ENCODE results near the gene OAS3.

Gene OAS3

DNA sequence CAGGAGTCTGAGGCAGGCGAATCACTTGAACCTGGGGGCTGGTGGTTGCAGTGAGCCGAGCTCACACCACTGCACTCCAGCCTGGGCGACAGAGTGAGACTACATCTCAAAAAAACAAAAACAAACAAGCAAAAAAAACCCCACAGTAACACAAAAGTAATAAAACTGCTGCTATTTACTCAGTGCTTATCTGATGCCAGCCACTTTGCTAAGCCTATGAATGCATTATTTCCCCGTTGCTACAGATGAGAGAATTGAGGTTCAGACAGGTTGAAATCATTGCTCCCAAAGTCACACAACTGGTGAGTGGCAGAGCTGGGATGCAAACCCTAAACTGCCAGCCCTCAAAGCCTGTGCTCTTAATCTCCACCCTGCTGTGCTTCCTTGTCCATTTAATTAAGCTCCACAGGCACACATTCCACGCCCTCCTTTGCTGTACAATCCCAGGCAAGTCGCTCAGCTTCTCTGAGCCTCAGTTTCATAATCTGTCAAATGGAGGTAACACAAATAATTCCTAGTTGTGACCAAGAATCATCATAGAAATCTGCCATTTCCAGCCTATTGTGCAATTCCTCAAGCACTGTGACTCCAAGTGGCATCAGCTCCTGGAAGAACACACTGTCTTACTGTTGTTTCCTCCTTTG lies 5.7 kb upstream of the OAS3 start:
- no peak overlapping the region for H3K23ac ChIP-seq (ENCODE audit: low read length)
- WGBS (ENCODE audit: extremely low coverage, insufficient coverage, insufficient read length) = no CpG with 5 or more reads among the region's 6 CpGs
- peaks cover 3% of the 10 kb centered on the region for H3K9me3 ChIP-seq (ENCODE audit: insufficient read depth, low read depth, low read length)
- no peaks in the 10 kb centered on the region for H3K79me1 ChIP-seq (ENCODE audit: low read length)
- H3K4ac ChIP-seq (ENCODE audit: low read depth, low read length) = no peak overlapping the region
- no peak overlapping the region for H2AK5ac ChIP-seq (ENCODE audit: low read length)
- no peak overlapping the region for H2BK5ac ChIP-seq (ENCODE audit: low read depth, low read length, poor library complexity)
- no peak overlapping the region for H2BK12ac ChIP-seq (ENCODE audit: low read length)
- H3K9ac ChIP-seq (ENCODE audit: low read length) = no peak overlapping the region
- H2BK120ac ChIP-seq (ENCODE audit: insufficient read depth, low read length, poor library complexity) = no peak overlapping the region
- H4K12ac ChIP-seq (ENCODE audit: low read depth, low read length) = no peak overlapping the region
- H4K8ac ChIP-seq (ENCODE audit: low read depth, low read length) = no peak overlapping the region
- H3K18ac ChIP-seq (ENCODE audit: low read length) = no peak overlapping the region
- H3K27ac ChIP-seq (ENCODE audit: low read depth, low read length) = no peak overlapping the region
- no peaks in the 10 kb centered on the region for H3K79me2 ChIP-seq (ENCODE audit: control insufficient read depth, insufficient read depth, low read length, poor library complexity)
- H2AFZ ChIP-seq (ENCODE audit: insufficient read depth, low read length, poor library complexity) = no peak overlapping the region
- DNase-seq = no peak
- peaks cover 0 to 3% of the 10 kb centered on the region in 2 experiments for H3K36me3 ChIP-seq (ENCODE audit: control insufficient read depth in 1 of 2, insufficient read depth in 2 of 2, low read length in 2 of 2)
- no peaks in the 10 kb centered on the region for H3K27me3 ChIP-seq (ENCODE audit: insufficient read depth, low read length)
- no peak overlapping the region for H3K14ac ChIP-seq (ENCODE audit: low read length)
- no peaks in the 10 kb centered on the region for H3K4me1 ChIP-seq (ENCODE audit: control insufficient read depth in 1 of 2, insufficient read depth in 2 of 2, low read length in 2 of 2)
- no peak overlapping the region for H3K4me2 ChIP-seq (ENCODE audit: low read length)
- no peak overlapping the region for H3K4me3 ChIP-seq (ENCODE audit: low read depth, low read length)
- no peak overlapping the region for H4K91ac ChIP-seq (ENCODE audit: low read depth, low read length)

DNA sequence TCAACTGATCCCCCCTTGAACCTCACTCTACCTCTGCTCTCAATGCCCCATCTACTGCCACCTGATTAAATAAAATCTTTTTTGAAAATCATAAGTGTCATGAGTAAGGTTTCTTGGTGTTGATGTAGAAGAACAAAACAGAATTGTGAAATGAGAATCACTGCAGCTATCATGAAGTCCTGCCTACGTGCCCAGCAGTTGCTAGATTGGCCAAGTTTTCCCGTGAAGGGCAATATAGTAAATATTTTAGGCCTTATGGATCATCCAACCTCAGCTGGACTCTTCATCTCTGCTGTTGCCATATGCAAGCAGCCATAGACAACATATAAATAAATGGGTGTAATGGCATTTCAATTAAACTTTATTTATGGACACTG lies 5.2 kb upstream of the OAS3 start:
- no peak overlapping the region for H2AFZ ChIP-seq (ENCODE audit: insufficient read depth, low read length, poor library complexity)
- no peak overlapping the region for H2AK5ac ChIP-seq (ENCODE audit: low read length)
- H2BK12ac ChIP-seq (ENCODE audit: low read length) = no peak overlapping the region
- H3K23ac ChIP-seq (ENCODE audit: low read length) = no peak overlapping the region
- WGBS (ENCODE audit: extremely low coverage, insufficient coverage, insufficient read length) = no CpG with 5 or more reads among the region's 2 CpGs
- DNase-seq = no peak
- H3K79me2 ChIP-seq (ENCODE audit: control insufficient read depth, insufficient read depth, low read length, poor library complexity) = no peaks in the 10 kb centered on the region
- no peak overlapping the region for H3K4me3 ChIP-seq (ENCODE audit: low read depth, low read length)
- H3K27ac ChIP-seq (ENCODE audit: low read depth, low read length) = no peak overlapping the region
- no peak overlapping the region for H3K4ac ChIP-seq (ENCODE audit: low read depth, low read length)
- H2BK120ac ChIP-seq (ENCODE audit: insufficient read depth, low read length, poor library complexity) = no peak overlapping the region
- no peak overlapping the region for H3K18ac ChIP-seq (ENCODE audit: low read length)
- no peak overlapping the region for H3K9ac ChIP-seq (ENCODE audit: low read length)
- H3K4me2 ChIP-seq (ENCODE audit: low read length) = no peak overlapping the region
- H3K9me3 ChIP-seq (ENCODE audit: insufficient read depth, low read depth, low read length) = peaks cover 3% of the 10 kb centered on the region
- no peaks in the 10 kb centered on the region for H3K4me1 ChIP-seq (ENCODE audit: control insufficient read depth in 1 of 2, insufficient read depth in 2 of 2, low read length in 2 of 2)
- no peak overlapping the region for H2BK5ac ChIP-seq (ENCODE audit: low read depth, low read length, poor library complexity)
- H3K79me1 ChIP-seq (ENCODE audit: low read length) = no peaks in the 10 kb centered on the region
- H4K12ac ChIP-seq (ENCODE audit: low read depth, low read length) = no peak overlapping the region
- H4K91ac ChIP-seq (ENCODE audit: low read depth, low read length) = no peak overlapping the region
- peaks cover 0 to 3% of the 10 kb centered on the region in 2 experiments for H3K36me3 ChIP-seq (ENCODE audit: control insufficient read depth in 1 of 2, insufficient read depth in 2 of 2, low read length in 2 of 2)
- H3K14ac ChIP-seq (ENCODE audit: low read length) = no peak overlapping the region
- no peaks in the 10 kb centered on the region for H3K27me3 ChIP-seq (ENCODE audit: insufficient read depth, low read length)
- H4K8ac ChIP-seq (ENCODE audit: low read depth, low read length) = no peak overlapping the region

DNA sequence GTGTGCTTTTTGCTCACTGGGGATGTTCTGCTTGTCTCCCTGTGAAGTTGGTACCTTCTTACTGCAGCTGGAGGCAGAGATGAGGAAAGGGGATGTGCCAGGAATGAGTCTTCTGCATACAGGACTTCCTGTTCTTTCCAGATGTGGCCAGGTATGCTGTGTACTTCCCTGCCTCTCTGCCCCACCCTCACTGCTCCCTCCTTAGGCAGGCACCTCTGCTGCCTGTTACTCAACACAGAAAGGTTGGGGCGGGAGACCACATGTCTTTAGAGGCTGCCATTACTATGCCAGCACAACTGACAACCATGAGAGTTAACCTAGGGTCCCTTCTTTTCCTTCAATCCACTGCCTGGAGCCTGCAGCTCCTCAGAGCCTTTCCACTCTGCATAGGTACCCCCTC lies 2.0 kb upstream of the OAS3 start:
- Histone ChIP-seq H4K91ac (ENCODE audit: low read depth, low read length) (no peak overlapping the region), H3K18ac (ENCODE audit: low read length) (no peak overlapping the region), H3K14ac (ENCODE audit: low read length) (no peak overlapping the region), H3K36me3 (ENCODE audit: control insufficient read depth in 1 of 2, insufficient read depth in 2 of 2, low read length in 2 of 2) (no peaks in the 10 kb centered on the region), H3K23ac (ENCODE audit: low read length) (no peak overlapping the region), H2AK5ac (ENCODE audit: low read length) (no peak overlapping the region), H3K9me3 (ENCODE audit: insufficient read depth, low read depth, low read length) (no peaks in the 10 kb centered on the region), H3K4ac (ENCODE audit: low read depth, low read length) (no peak overlapping the region), H2BK12ac (ENCODE audit: low read length) (no peak overlapping the region), H3K79me1 (ENCODE audit: low read length) (no peaks in the 10 kb centered on the region), H2BK5ac (ENCODE audit: low read depth, low read length, poor library complexity) (no peak overlapping the region), H2AFZ (ENCODE audit: insufficient read depth, low read length, poor library complexity) (no peak overlapping the region), H3K4me2 (ENCODE audit: low read length) (no peak overlapping the region), H2BK120ac (ENCODE audit: insufficient read depth, low read length, poor library complexity) (no peak overlapping the region), H3K27ac (ENCODE audit: low read depth, low read length) (no peak overlapping the region), H4K8ac (ENCODE audit: low read depth, low read length) (no peak overlapping the region), H4K12ac (ENCODE audit: low read depth, low read length) (no peak overlapping the region), H3K9ac (ENCODE audit: low read length) (no peak overlapping the region), H3K4me1 (ENCODE audit: control insufficient read depth in 1 of 2, insufficient read depth in 2 of 2, low read length in 2 of 2) (no peaks in the 10 kb centered on the region), H3K4me3 (ENCODE audit: low read depth, low read length) (no peak overlapping the region), H3K27me3 (ENCODE audit: insufficient read depth, low read length) (peaks cover 4% of the 10 kb centered on the region), H3K79me2 (ENCODE audit: control insufficient read depth, insufficient read depth, low read length, poor library complexity) (no peaks in the 10 kb centered on the region)
- WGBS (ENCODE audit: extremely low coverage, insufficient coverage, insufficient read length) = no CpG with 5 or more reads among the region's 1 CpG
- DNase-seq = no peak

DNA sequence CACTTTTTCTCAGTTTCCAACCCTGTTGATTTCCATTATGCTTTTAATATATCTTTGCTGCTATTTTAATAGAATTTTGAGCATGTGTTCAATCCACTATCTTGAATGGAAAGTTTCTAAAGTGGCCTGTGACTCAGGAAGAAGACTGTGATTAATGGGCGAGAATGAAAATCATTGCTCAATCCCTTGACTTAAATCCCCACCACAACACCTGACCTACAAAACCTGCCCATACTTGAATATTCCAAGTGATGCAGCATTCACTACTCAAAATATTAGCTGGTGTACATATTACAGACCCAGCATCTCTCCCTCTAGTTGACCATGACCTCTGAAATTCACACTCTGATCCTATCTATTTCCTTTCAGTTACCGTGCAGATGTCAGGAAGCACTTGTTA lies 1.3 kb upstream of the OAS3 start:
- Histone ChIP-seq H3K27ac (ENCODE audit: low read depth, low read length) (no peak overlapping the region), H3K4me2 (ENCODE audit: low read length) (no peak overlapping the region), H3K79me2 (ENCODE audit: control insufficient read depth, insufficient read depth, low read length, poor library complexity) (no peaks in the 10 kb centered on the region), H2AK5ac (ENCODE audit: low read length) (no peak overlapping the region), H2BK5ac (ENCODE audit: low read depth, low read length, poor library complexity) (no peak overlapping the region), H4K91ac (ENCODE audit: low read depth, low read length) (no peak overlapping the region), H3K18ac (ENCODE audit: low read length) (no peak overlapping the region), H2BK120ac (ENCODE audit: insufficient read depth, low read length, poor library complexity) (no peak overlapping the region), H3K4me1 (ENCODE audit: control insufficient read depth in 1 of 2, insufficient read depth in 2 of 2, low read length in 2 of 2) (no peaks in the 10 kb centered on the region), H4K12ac (ENCODE audit: low read depth, low read length) (no peak overlapping the region), H3K36me3 (ENCODE audit: control insufficient read depth in 1 of 2, insufficient read depth in 2 of 2, low read length in 2 of 2) (no peaks in the 10 kb centered on the region), H3K14ac (ENCODE audit: low read length) (no peak overlapping the region), H3K79me1 (ENCODE audit: low read length) (no peaks in the 10 kb centered on the region), H2BK12ac (ENCODE audit: low read length) (no peak overlapping the region), H4K8ac (ENCODE audit: low read depth, low read length) (no peak overlapping the region), H3K23ac (ENCODE audit: low read length) (no peak overlapping the region), H3K4ac (ENCODE audit: low read depth, low read length) (no peak overlapping the region), H2AFZ (ENCODE audit: insufficient read depth, low read length, poor library complexity) (no peak overlapping the region), H3K27me3 (ENCODE audit: insufficient read depth, low read length) (peaks cover 4% of the 10 kb centered on the region), H3K9ac (ENCODE audit: low read length) (no peak overlapping the region), H3K9me3 (ENCODE audit: insufficient read depth, low read depth, low read length) (no peaks in the 10 kb centered on the region), H3K4me3 (ENCODE audit: low read depth, low read length) (no peak overlapping the region)
- no CpG with 5 or more reads among the region's 2 CpGs for WGBS (ENCODE audit: extremely low coverage, insufficient coverage, insufficient read length)
- DNase-seq = no peak
